Fibroblast of skin of right biceps (primary cell): ENCODE data around the gene HDAC9.
"Not testable (repeated sequence)": the region's sequence is repeated elsewhere in the genome, so short reads cannot be mapped to it uniquely, and the experiment has no call there.

Source experiments
- DNase-seq: peaks from one replicate; pipeline ENCODE4 v3.0.0-alpha.2; 2013

The HDAC9 gene

DNA sequence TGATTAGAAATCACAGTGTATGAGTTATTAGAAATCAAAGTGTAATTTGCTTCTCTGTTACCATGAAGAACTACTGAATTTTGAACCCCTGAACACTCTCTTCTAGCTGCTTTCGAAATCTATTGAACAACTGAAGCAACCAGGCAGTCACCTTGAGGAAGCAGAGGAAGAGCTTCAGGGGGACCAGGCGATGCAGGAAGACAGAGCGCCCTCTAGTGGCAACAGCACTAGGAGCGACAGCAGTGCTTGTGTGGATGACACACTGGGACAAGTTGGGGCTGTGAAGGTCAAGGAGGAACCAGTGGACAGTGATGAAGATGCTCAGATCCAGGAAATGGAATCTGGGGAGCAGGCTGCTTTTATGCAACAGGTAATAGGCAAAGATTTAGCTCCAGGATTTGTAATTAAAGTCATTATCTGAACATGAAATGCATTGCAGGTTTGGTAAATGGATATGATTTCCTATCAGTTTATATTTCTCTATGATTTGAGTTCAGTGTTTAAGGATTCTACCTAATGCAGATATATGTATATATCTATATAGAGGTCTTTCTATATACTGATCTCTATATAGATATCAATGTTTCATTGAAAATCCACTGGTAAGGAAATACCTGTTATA is 170.7 kb downstream of the HDAC9 start:
- peak; percentile 70 for DNase-seq

DNA sequence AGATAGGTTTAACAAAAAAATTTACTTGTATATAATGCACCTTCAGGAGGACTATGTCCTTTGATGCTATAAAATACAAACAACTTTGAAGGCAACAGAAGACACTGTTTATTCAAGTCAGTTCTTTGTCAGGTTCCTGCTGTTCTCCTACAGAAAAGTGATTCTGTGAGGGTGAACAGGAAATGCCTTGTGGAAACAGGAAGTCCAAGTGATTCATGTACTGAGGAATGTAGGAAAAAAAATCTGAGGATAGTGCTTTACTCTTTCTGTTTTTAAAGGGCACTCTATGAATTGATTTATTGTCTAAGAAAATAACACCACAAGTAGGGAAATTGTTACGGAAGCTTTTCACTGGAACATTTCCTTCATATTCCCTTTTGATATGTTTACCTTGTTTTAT is 171.9 kb downstream of the HDAC9 start:
- DNase-seq, result peak; percentile 82

- DNase-seq, result no peak
Observed at GRCh38 chr7:18671176-18671575, 175.6 kb downstream of the HDAC9 start.

DNA sequence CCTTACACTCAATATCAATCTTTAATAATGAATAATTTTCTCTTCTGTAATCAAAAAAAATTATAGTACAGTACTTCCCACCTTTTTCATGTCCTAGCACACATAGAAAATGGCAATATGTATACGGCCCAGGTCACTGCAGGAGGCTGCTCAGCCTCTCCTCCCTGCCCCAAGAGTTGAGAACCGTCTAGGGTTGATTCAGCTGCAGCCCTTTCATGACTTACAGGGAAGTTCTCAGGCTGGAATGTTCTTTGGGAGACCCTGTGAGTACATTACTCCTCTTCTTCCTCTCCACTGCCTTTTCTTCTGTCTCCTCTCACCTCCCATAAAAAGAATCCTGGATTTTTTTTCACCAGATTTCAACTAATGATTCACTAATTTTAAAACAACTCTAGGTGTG is 180.0 kb downstream of the HDAC9 start:
- DNase-seq, result no peak

- DNase-seq, result no peak
Observed at GRCh38 chr7:18679261-18679660, 183.7 kb downstream of the HDAC9 start.

DNA sequence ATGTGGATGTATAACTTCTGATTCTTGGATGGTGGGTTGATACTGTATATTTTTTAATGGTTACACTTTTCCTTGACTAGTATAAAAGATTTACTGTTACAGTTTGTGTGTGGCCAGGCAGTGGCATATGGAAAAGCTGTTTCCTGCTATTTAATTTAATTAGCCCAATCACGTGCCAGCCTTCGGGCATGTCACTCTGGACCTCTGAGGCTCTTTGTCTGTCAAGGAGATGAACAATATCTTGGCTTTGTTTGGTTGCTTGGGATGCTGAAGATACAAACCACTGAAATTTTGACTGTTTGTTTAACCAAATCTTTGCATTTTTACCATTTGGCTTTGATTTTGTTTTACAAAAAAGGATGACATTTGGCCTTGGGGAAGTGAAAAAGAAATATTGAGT is 185.0 kb downstream of the HDAC9 start:
- DNase-seq, result no peak

DNA sequence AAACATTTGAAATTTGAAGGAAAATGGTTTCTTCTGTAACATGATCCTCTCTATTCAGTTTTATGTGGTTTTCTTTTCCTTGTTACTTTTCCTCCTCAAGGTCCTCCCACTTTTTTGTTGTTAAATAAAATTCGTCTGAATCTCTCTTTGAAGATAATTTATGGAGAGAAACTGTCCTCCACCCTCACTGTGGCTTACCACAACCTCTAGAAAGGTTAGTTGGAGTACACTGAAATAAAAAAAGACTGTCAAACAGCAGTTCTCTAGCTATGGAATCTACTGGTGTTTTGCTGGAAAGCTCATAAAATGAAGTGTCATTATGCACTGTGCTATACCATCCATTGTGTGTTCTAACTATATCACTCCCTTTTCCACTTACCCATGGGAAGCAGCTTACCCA is 189.4 kb downstream of the HDAC9 start:
- peak; percentile 41 for DNase-seq

DNA sequence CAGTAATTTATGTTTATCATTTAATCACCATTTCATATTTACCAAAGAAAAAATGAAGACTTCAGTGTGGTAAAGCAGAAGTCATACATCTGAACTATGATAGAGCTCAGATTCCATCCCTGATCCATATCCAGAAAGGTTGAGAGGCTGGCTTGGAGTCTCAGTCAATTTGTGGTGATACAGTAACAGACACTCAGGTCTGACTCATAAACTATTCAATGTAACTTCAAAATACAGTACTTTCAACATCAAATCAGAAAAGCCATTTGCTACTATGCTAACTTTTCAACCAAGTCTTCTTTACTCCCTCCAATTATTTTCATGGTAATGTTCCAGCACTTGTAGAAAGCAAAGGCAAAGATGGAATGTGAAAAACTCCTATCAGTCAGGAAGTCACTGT is 190.4 kb downstream of the HDAC9 start:
- peak; percentile 77 for DNase-seq

- peak; percentile 76 for DNase-seq
Observed at GRCh38 chr7:18689551-18689950, 194.0 kb downstream of the HDAC9 start.

DNA sequence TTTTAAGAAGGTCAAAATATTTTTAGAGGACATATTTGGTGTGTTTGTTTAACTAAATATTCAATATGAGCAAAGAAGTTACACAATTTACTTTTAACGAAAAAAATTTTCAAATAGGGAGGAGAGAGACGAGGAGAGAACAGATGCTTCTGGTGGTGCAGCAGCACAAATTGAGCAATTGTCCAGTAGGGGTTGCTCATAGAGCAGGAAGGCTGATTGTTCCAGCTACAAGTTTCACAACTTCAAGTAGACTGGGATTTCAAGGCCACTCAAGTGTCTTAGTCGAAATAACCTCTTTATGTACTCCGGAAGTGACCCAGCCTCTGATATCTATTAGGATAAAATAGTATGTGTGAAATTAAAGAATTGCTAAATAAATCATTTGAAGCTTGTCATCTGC is 197.9 kb downstream of the HDAC9 start:
- DNase-seq, result peak; percentile 88

GRCh38 chr7:18693816-18694215 is 198.3 kb downstream of the HDAC9 start:
- DNase-seq, result no peak

DNA sequence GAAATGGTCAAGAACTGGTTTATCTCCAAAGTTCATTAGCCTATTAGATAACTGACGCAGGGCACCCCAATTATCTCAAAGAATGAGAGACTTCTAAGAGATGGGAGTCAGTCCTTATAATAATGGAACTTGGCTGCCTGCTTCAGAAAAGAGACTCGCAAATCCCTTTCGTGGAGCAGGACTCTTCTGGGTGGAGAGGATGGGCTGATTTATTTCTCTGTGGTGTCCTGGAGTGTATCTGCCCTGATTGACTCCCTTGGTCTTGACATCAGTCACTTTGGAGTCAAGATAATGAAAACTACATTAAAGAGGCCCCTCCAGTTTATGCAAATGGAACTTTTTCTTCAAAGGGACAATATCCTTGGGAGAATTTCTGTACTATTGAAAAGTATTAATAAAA is 198.9 kb downstream of the HDAC9 start:
- no peak for DNase-seq

DNA sequence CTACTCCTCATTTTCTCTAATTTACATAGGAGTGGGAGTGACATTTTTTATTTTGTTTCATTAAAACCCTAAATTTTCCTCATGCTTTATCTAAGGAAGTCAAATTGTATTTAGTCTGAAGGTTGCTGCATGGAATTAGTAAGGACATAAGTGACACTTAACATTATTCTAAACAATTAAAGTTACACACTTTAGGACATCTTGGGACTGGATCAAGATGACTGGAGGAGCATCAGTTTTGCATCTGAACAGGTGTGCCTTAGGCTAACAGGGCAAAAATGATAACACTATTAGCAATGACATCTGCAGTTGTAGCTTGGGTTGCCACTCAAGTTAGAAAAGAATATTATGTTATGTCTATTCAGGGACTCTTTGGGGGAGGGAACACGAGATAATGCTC is 199.4 kb downstream of the HDAC9 start:
- DNase-seq, result no peak

DNA sequence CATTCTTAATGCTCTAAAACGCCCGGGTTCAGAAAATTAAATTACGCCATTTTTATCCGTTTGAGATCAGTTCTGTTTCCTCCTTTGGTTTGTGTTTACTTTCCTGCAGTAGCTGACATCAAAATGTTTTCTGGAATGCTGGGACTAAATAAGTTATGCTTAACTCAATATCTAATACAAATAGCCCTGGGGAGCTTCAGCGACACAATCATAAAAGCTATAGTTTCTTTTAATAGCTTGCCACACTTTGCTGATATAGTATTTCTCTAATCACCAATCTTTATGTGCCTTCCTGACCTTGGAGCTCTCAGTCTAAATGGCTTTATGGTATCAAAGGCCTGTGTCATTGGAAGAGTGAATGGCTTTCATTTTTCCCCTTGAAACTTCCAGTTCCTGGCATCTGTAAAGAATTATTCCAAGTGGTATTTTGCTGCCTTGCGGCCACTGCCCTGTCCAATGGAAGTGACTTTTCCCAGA is 202.7 kb downstream of the HDAC9 start:
- no peak for DNase-seq

DNA sequence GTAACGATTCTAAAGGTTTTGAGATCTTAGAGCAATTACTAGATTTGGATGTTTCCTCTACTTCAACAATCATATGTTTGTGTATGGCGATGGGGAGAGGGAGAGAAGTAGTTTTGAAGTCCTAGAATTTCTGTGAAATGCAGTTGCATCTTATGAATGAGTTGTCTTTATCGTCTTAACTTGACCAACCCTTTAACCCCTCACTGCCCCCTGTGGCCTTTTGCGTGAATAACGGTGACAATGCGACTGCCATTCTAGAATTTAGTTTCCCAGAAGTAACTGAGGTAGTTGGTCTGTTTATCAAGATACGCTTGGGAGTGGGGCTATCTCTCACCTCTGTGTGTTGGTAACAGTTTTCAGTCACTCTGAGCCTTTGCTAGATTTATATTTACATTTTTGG is 204.6 kb downstream of the HDAC9 start:
- DNase-seq, result no peak

GRCh38 chr7:18702071-18702829 is 206.7 kb downstream of the HDAC9 start:
- no peak for DNase-seq

- no peak for DNase-seq
Observed at GRCh38 chr7:18703685-18704084, 208.1 kb downstream of the HDAC9 start.

DNA sequence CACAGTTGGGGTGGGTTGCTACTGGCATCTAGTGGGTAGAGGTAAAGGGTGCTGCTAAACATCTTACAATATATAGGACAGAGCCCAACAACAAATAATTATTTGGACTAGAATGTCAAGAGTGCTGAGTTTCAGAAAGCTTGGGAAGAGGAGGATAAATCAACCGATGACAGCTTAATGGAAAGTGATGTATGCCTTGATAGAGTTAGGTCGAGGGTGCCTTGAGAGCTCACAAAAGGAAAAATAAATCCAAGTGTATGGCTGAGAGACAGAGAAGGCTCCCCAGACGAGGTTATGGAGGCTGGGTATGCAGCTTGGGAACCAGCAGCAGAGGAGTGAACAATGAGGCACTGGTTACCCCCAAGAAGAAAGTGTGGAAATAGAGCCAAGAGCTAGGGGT is 211.1 kb downstream of the HDAC9 start:
- no peak for DNase-seq

DNA sequence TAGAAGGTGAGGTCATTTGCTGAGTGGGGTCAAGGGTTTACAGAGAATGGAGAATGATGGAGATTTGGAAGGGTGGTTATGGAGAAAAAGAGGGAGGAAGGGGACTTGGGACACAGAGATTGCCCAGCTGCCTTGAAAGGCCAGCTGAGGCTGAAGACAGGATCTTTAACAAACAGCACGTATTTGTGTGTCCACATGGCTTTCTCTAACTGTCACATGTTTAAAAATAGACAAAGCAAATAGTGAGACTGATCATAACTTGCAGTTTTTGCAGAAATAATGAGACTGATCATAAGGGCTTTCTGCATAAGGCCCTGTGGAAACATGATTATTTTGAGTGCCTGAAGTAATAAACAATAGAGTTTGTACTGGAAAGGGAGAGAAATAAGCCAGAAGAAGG is 212.7 kb downstream of the HDAC9 start:
- no peak for DNase-seq

- DNase-seq, result no peak
Observed at GRCh38 chr7:18715988-18716387, 220.4 kb downstream of the HDAC9 start.

- no peak for DNase-seq
Observed at GRCh38 chr7:18721429-18721828, 225.9 kb downstream of the HDAC9 start.

- DNase-seq, result peak; percentile 2
Observed at GRCh38 chr7:18724318-18724717, 228.8 kb downstream of the HDAC9 start.

- no peak for DNase-seq
Observed at GRCh38 chr7:18727115-18727870, 231.7 kb downstream of the HDAC9 start.

GRCh38 chr7:18736012-18736411 is 240.5 kb downstream of the HDAC9 start:
- DNase-seq, result not testable (repeated sequence)
